NCI-H2227 treated with DMSO at 0.1 percent for 48 hours (cell line): ENCODE measurements around the gene KRT3.

Experiments used
- DNase-seq: peaks from one replicate; lab custom pipeline; 2025; lab: John Stamatoyannopoulos, UW

The KRT3 gene

GRCh38 chr12:52827499-52828090, 31.7 kb upstream of the KRT3 start:
- no peak for DNase-seq

DNA sequence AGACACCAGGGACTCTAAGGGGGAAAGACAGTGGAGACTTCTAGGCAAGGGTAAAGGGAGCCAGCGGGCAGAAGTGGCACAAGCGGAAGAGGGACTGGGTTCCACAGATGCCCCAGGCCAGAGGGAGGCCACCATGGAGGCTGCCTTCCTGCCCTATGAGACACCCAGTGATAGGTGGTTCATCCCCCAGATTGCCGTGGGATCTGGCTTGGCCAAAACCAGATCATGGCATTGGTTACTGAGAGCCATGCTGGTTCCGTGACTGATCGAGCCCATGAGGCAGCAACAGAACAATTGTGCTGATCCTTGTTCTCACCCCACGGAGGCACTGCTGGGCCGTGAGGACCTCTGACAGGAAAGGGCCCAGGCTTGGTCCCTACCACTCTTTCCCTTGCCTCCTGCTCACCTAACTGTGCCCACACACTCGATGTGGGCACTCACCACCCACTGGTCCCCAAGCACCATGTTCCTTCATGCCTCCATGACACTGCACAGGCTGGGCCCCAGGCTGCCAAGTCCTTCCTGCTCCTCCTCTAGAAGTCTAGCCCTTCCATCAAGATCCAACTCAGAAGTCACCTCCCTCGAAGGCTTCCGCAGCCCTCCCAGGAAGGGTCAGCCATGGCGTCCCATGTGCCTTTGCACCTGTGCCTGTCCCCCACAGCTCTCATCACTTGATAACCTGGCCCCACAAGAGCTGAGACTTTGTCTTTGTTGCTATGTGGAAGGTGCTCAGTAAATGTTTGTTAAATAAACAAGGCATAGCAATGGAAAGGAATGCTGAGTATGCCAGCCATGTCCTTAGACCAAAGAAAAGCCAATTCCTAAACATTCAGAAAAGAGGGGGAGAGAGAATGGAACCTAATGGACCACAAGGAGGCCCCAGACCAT, 30.9 kb upstream of the KRT3 start:
- DNase-seq = no peak

- DNase-seq = no peak
Measured at GRCh38 chr12:52825961-52826360, 30.0 kb upstream of the KRT3 start.

DNA sequence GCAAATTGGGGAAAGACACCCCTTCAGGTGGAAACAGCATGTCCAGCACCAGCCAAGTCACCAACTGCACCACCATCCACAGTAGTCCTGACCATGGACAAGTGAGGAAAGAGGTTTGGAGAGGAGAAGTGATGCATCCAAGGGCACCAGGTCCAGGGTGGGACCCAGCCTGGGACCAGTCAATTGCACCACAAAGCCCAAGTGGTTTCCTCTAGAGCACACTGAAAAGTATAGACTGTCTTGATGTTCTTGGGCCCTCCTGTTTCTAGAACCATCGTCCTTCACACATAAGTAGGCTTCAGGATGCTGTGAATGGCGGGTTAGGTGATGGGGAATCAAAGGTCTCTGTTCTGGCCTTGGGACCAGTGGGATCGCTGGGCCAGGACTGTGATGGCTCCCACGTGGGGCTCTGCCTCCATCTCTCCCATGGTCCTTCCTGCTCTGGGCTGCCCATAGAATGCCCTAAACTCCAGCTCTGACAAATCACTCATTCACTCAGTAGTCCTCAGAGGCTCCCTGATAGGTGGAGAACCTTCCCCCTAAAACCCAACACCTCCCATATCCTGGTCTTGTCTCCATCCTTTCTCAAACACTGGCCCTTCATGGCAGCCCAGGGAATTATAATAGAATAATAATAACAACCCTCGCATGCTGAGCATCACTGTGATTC, 29.0 kb upstream of the KRT3 start:
- DNase-seq = no peak

- DNase-seq = no peak
Measured at GRCh38 chr12:52823761-52824450, 28.0 kb upstream of the KRT3 start.

GRCh38 chr12:52822771-52823510, 27.0 kb upstream of the KRT3 start:
- no peak for DNase-seq

- no peak for DNase-seq
Measured at GRCh38 chr12:52821826-52822660, 26.1 kb upstream of the KRT3 start.

GRCh38 chr12:52821071-52821730, 25.3 kb upstream of the KRT3 start:
- no peak for DNase-seq

DNA sequence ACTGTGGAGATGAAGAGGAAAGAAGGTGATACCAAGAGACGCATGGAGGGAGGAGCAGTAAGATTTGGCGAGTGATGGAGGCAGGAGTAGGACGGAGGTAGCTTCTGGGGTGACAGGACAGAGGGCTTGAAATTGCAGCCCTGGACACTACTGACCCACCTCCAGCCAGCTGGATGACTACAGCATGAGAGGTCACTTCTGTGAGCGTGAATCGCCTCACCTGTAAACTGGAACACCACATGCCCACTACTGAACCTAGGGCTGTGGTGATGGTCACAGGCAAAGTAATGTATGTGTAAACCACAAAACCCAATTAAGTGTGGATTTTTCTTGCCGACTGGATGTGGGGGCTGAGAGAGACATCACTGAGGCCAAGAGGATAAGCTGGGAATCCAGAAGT, 24.6 kb upstream of the KRT3 start:
- no peak for DNase-seq

GRCh38 chr12:52819731-52820510, 24.0 kb upstream of the KRT3 start:
- DNase-seq = no peak

- DNase-seq = no peak
Measured at GRCh38 chr12:52818887-52819420, 23.0 kb upstream of the KRT3 start.

DNA sequence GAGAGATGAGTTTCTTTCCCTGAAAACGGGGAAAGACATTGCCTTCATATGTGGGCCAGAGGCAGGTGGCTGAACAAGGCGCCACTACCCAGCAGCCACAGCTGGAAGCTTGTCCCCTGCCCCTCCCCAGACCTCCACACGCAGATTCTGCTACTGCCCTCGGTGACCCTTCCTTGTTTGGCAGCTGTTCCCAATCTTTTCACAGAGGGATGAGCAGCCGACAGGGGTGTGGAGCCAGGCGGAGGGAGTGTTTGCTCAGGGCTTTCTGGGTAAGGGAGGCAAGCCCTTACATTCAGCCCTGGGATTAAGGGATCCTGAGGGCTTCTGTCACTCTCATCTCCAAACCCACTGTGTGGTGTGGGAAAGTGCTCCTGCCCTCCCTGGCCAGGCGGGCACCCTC, 22.5 kb upstream of the KRT3 start:
- peak; percentile 13 for DNase-seq

DNA sequence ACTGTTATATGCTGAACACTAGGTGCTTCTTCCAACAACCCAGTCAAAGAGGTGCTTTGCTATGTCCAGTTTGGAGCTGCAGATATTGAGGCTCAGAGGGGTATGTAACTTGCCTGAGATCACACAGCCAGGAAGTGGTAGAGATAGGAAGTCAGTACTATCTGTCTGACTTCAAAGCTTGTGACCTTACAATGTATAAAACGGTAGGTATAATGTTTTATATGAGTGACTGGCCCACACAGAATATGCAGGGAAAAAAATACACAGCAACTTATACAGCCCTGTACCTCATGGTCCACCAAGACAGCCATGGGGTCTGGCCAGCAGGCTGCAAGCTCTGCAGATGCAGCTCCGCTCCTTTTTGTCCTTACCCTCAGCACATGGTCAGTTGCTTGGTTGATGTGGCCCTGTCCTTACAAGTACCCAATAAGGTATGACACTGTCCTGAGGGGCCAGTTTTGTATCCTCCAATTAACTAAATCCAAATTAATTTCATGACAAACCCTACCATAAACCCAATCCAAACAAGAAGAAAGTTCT, 21.9 kb upstream of the KRT3 start:
- DNase-seq = no peak

DNA sequence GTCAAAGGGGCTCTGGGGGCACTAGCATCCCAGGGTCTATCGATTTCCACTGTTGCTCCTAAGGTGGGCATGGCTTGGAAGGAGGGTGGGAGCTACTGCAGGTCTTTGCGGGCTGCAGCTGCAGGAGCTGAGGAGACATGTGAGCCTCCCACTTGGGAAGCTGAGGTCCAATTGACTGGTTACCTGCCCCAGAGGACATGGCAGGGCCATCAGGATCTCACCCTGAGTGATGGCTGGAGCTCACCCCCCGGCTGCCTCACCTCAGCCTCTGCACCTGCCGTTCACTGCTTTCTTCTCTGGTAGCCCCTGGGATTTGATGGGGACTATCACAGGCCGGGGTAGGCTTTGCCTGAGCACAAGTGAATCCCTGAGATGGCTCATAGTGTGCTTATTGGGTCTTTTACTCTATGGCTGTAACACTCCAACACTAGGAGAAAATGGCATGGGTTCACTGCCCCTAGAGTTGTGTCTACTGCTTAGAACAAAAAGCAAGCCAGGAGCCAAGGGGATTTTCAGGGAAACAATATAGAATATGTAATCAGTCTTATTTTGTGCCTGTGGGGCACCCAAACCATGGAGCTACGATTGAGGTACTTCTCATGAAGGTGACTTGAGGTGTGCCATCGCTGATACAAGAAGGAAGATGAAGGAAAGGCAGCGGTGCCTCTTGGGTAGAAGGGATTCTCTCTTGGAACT, 21.2 kb upstream of the KRT3 start:
- DNase-seq = no peak

- DNase-seq = no peak
Measured at GRCh38 chr12:52815676-52816588, 20.0 kb upstream of the KRT3 start.

GRCh38 chr12:52815161-52815560, 19.2 kb upstream of the KRT3 start:
- DNase-seq = no peak

DNA sequence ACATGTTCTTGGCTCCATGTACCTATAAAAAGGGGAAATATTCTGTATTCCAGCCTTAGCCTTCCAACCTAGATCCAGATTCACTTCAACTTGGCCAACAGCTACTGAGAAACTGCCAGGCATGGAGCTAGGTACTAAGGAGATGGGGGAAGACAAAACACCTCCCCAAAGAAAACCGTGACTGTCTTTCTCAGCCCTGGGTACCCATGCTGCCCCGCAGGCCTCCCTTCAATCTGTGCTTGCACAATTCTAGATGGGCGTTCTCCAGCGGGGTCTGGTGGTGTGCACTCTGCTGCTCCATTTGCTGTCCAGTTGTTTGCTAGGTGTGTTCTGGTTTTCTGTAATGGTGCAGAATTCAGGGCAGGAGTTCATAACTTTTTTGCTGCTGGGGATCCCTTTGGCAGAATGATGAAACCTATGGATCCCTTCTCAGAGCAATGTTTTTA, 18.8 kb upstream of the KRT3 start:
- DNase-seq = no peak
